PC-9 (cell line): Measurements from ENCODE around the gene VCX.

Experiments
- CTCF ChIP-seq: fragments of 200-600 bp; sonication (generic); conservative IDR thresholded peaks from 2 replicates; pipeline ENCODE4 v1.6.1; 2017; ENCODE audit warnings: mixed run types, antibody characterized with exemption, mild to moderate bottlenecking, moderate library complexity
- EZH2 ChIP-seq: fragments of 200-600 bp; sonication (generic); IDR thresholded peaks from 2 replicates; pipeline ENCODE4 v1.8.0; 2017; ENCODE audit warnings: antibody characterized with exemption, low read depth

GRCh38 chrX:7801711-7802110 lies 41.3 kb upstream of the VCX start:
- TF ChIP-seq CTCF = no peak
- TF ChIP-seq EZH2 = no peak
